MM.1S (cell line): Measurements from ENCODE around the gene HES2.

Experiments
- DNase-seq: peaks from one replicate; pipeline ENCODE4 v3.0.0-alpha.2; 2015
- H2AFZ ChIP-seq: fragments of 300-600 bp; sonication (generic); 2 replicates; pipeline ENCODE4 v1.6.0; 2016; ENCODE audit warnings: antibody characterized with exemption, low read length
- H3F3A ChIP-seq: fragments of 300-600 bp; sonication (generic); 2 replicates; pipeline ENCODE4 v1.6.1; 2016; ENCODE audit warnings: mild to moderate bottlenecking, antibody characterized with exemption, low read length, moderate library complexity, mixed read lengths; ENCODE audit not compliant: insufficient read depth
- H3K27ac ChIP-seq: fragments of 300-600 bp; sonication (generic); 2 replicates; pipeline ENCODE4 v1.5.1; 2016; ENCODE audit warnings: mild to moderate bottlenecking, low read length
- H3K27me3 ChIP-seq: fragments of 300-600 bp; sonication (generic); replicated peaks from 2 replicates; pipeline ENCODE4 v1.6.0; 2016; ENCODE audit warnings: low read length; ENCODE audit not compliant: insufficient read depth
- H3K36me3 ChIP-seq: fragments of 300-600 bp; sonication (generic); replicated peaks from 2 replicates; pipeline ENCODE4 v1.6.1; 2016; ENCODE audit warnings: mild to moderate bottlenecking, low read length, mixed read lengths; ENCODE audit not compliant: insufficient read depth
- H3K4me1 ChIP-seq: fragments of 300-600 bp; sonication (generic); 2 replicates; pipeline ENCODE4 v1.6.1; 2016; ENCODE audit warnings: low read length, mixed read lengths
- H3K4me2 ChIP-seq: fragments of 300-600 bp; sonication (generic); 2 replicates; pipeline ENCODE4 v1.6.0; 2016; ENCODE audit warnings: low read depth, low read length
- H3K4me3 ChIP-seq: fragments of 300-600 bp; sonication (generic); 2 replicates; pipeline ENCODE4 v1.5.1; 2016; ENCODE audit warnings: low read length, mixed read lengths
- H3K79me2 ChIP-seq: fragments of 300-600 bp; sonication (generic); 2 replicates; pipeline ENCODE4 v1.6.1; 2016; ENCODE audit warnings: mixed run types, low read length, mixed read lengths
- H3K9ac ChIP-seq: fragments of 300-600 bp; sonication (generic); 2 replicates; pipeline ENCODE4 v1.6.1; 2016; ENCODE audit warnings: low read length, mixed read lengths
- H3K9me2 ChIP-seq: fragments of 300-600 bp; sonication (generic); replicated peaks from 2 replicates; pipeline ENCODE4 v1.6.1; 2016; ENCODE audit warnings: mild to moderate bottlenecking, low read length, mixed read lengths; ENCODE audit not compliant: insufficient read depth
- H3K9me3 ChIP-seq: fragments of 300-600 bp; sonication (generic); replicated peaks from 2 replicates; pipeline ENCODE4 v1.6.1; 2016; ENCODE audit warnings: mild to moderate bottlenecking, low read length, mixed read lengths; ENCODE audit not compliant: insufficient read depth
- H4K20me1 ChIP-seq: fragments of 300-600 bp; sonication (generic); 2 replicates; pipeline ENCODE4 v1.6.1; 2016; ENCODE audit warnings: mild to moderate bottlenecking, low read length, moderate library complexity, mixed read lengths; ENCODE audit not compliant: insufficient read depth
- EZH2 ChIP-seq: fragments of 300-600 bp; sonication (generic); optimal IDR thresholded peaks from 2 replicates; pipeline ENCODE3; 2017; ENCODE audit warnings: low read depth, mild to moderate bottlenecking, antibody characterized with exemption, low read length, mixed read lengths
- EZH2phosphoT487 ChIP-seq: fragments of 300-600 bp; sonication (generic); IDR thresholded peaks from 2 replicates; pipeline ENCODE4 v1.6.1; 2018; ENCODE audit warnings: antibody characterized with exemption, low read length
- TF ChIP-seq, protein P1 (sequence below): fragments of 300-600 bp; sonication (generic); IDR thresholded peaks from 2 replicates; pipeline ENCODE4 v1.5.1; 2016; ENCODE audit warnings: antibody characterized with exemption, low read length, mixed read lengths

Gene HES2

DNA sequence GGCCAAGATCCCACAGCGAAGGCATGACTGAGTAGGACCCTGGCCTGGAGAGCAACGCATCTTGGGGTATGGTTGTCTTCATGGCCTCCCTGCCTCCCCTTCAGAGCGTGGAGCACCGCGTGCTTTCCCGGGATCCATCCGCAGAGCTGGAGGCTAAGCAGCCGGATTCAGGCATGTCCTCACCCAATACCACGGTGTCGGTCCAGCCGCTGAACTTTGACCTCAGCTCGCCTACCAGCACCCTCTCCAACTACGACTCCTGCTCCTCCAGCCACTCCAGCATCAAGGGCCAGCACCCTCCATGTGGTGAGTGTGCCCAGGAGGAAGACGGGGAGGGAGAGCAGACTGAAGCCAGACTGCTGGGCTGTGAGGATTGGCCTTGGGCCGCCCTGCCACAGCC is 24.7 kb upstream of the HES2 start:
- Histone ChIP-seq H3K27me3 (peaks cover 62% of the 10 kb centered on the region), H3K4me1 (no peaks in the 10 kb centered on the region), H3K36me3 (no peaks in the 10 kb centered on the region), H3K4me3 (no peak overlapping the region), H3K9ac (no peak overlapping the region), H3F3A (no peaks in the 10 kb centered on the region), H3K9me2 (no peaks in the 10 kb centered on the region), H2AFZ (no peak overlapping the region), H3K27ac (no peak overlapping the region), H3K4me2 (no peak overlapping the region), H3K79me2 (no peaks in the 10 kb centered on the region), H4K20me1 (no peaks in the 10 kb centered on the region), H3K9me3 (no peaks in the 10 kb centered on the region)
- TF ChIP-seq, protein P1, sequence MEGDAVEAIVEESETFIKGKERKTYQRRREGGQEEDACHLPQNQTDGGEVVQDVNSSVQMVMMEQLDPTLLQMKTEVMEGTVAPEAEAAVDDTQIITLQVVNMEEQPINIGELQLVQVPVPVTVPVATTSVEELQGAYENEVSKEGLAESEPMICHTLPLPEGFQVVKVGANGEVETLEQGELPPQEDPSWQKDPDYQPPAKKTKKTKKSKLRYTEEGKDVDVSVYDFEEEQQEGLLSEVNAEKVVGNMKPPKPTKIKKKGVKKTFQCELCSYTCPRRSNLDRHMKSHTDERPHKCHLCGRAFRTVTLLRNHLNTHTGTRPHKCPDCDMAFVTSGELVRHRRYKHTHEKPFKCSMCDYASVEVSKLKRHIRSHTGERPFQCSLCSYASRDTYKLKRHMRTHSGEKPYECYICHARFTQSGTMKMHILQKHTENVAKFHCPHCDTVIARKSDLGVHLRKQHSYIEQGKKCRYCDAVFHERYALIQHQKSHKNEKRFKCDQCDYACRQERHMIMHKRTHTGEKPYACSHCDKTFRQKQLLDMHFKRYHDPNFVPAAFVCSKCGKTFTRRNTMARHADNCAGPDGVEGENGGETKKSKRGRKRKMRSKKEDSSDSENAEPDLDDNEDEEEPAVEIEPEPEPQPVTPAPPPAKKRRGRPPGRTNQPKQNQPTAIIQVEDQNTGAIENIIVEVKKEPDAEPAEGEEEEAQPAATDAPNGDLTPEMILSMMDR = no peak
- TF ChIP-seq EZH2 (no peak), EZH2phosphoT487 (no peak)
- no peak for DNase-seq

DNA sequence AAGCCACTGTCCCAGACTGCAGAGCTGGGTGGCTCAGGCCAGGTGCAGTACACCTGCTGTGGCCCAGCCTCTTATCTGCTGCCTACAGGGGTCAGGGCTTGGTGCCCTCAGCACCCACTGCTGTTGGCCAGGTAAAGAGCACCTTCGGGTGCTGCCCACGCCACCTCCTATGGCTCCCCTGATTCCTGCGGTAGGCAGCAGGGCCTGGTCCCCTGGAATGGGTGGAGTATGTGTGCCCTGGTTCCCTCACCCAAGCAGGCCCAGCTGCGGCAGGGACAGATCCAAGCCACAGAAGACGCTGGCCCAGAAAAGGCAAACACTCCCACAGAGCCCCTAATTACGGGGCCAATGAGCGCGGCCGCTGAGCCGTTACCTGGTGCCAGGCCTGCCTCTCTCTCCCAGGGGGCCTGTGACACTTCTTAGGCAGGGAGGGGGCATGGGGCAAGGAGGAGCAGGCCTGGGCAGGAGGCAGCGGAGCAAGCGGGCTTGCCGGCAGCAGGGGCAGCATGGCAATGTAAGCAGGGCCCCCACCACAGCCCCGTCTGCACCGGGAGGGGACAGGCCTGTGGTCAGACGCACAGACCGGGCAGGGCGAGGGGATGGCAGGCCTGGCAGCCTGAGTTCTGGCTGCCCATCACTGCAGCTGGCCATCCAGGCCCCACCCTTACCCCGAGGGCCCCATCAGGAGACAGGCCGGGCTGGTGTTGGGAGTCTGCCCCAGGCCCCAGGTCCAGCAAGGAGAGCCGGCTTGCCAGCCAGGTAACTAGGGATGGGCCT is 23.8 kb upstream of the HES2 start:
- TF ChIP-seq EZH2 (no peak), EZH2phosphoT487 (no peak)
- TF ChIP-seq, protein P1 = no peak
- H3K79me2 ChIP-seq = no peaks in the 10 kb centered on the region
- no peaks in the 10 kb centered on the region for H3K9me2 ChIP-seq
- H3F3A ChIP-seq = no peaks in the 10 kb centered on the region
- no peaks in the 10 kb centered on the region for H3K4me1 ChIP-seq
- H3K27me3 ChIP-seq = peaks cover 62% of the 10 kb centered on the region
- no peaks in the 10 kb centered on the region for H4K20me1 ChIP-seq
- H3K9me3 ChIP-seq = no peaks in the 10 kb centered on the region
- no peak overlapping the region for H3K4me3 ChIP-seq
- no peaks in the 10 kb centered on the region for H3K36me3 ChIP-seq
- no peak for DNase-seq
- no peak overlapping the region for H2AFZ ChIP-seq
- H3K9ac ChIP-seq = no peak overlapping the region
- no peak overlapping the region for H3K4me2 ChIP-seq
- no peak overlapping the region for H3K27ac ChIP-seq

DNA sequence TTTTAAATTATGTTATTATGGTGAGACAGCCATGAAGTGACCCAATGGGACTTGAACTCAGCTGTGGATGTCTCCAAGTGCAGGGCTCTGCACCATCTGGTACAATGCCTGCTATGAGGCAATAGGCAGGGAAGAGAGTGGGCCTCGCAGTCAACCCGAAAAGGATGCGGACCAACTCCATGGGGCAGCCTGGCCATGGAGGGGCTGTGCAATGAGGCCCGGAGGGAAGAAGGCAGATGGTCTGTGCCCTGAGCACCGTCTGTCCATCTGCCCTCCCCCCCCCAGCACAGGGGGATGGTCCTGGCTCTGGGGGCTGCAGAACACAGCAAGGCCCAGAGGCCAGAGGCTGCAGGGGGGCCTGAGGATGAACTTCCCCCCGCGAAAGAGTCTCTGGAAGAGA is 21.9 kb upstream of the HES2 start:
- Histone ChIP-seq H3K4me2 (no peak overlapping the region), H3K27me3 (peaks cover 58% of the 10 kb centered on the region), H2AFZ (no peak overlapping the region), H3K27ac (no peak overlapping the region), H3K9me2 (no peaks in the 10 kb centered on the region), H3F3A (no peaks in the 10 kb centered on the region), H3K9ac (no peak overlapping the region), H3K4me1 (no peaks in the 10 kb centered on the region), H3K9me3 (no peaks in the 10 kb centered on the region), H3K79me2 (no peaks in the 10 kb centered on the region), H4K20me1 (no peaks in the 10 kb centered on the region), H3K4me3 (no peak overlapping the region), H3K36me3 (no peaks in the 10 kb centered on the region)
- TF ChIP-seq, protein P1 = no peak
- TF ChIP-seq EZH2 (no peak), EZH2phosphoT487 (no peak)
- DNase-seq = no peak
